GM10248 (cell line): ENCODE measurements around the gene FAM181A.

ENCODE experiments used
- CTCF ChIA-PET: fragments of 300-600 bp; sonication (Branson Sonifier 250); formaldehyde crosslinking; extraction: SDS; loops from one replicate; lab custom pipeline; 2021; ENCODE audit warnings: antibody characterized with exemption; lab: Yijun Ruan, JAX
- POLR2A ChIA-PET: fragments of 350-650 bp; sonication (Branson Sonifier 250); formaldehyde crosslinking; extraction: SDS; loops from one replicate; lab custom pipeline; 2020; ENCODE audit warnings: antibody characterized with exemption; lab: Yijun Ruan, JAX
- DNase-seq: peaks from one replicate; pipeline ENCODE4 v3.0.0; 2012; ENCODE audit errors: extremely low spot score
- TF ChIP-seq, protein P1 (sequence below): IDR thresholded peaks from 2 replicates; pipeline ENCODE4 v1.5.1; 2012; ENCODE audit warnings: mild to moderate bottlenecking, low read depth; ENCODE audit errors: extremely low read depth, missing control alignments, control extremely low read depth

FAM181A gene

GRCh38 chr14:93961620-93962019, 34.5 kb downstream of the FAM181A start:
- TF ChIP-seq, protein P1, sequence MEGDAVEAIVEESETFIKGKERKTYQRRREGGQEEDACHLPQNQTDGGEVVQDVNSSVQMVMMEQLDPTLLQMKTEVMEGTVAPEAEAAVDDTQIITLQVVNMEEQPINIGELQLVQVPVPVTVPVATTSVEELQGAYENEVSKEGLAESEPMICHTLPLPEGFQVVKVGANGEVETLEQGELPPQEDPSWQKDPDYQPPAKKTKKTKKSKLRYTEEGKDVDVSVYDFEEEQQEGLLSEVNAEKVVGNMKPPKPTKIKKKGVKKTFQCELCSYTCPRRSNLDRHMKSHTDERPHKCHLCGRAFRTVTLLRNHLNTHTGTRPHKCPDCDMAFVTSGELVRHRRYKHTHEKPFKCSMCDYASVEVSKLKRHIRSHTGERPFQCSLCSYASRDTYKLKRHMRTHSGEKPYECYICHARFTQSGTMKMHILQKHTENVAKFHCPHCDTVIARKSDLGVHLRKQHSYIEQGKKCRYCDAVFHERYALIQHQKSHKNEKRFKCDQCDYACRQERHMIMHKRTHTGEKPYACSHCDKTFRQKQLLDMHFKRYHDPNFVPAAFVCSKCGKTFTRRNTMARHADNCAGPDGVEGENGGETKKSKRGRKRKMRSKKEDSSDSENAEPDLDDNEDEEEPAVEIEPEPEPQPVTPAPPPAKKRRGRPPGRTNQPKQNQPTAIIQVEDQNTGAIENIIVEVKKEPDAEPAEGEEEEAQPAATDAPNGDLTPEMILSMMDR, result no peak
- ChIA-PET POLR2A (interaction anchor here (0.7 to 1.4 kb wide), 5 partner anchors 10 to 34 kb away, joined by 3 to 5 read pairs (median 3); no protein-coding TSS in a partner anchor), CTCF (interaction anchor here (1.4 to 11.9 kb wide), 6 partner anchors 8 to 40 kb away, joined by 4 to 156 read pairs (median 29); partner anchors contain the start of gene CCDC197)
- DNase-seq, result no peak

DNA sequence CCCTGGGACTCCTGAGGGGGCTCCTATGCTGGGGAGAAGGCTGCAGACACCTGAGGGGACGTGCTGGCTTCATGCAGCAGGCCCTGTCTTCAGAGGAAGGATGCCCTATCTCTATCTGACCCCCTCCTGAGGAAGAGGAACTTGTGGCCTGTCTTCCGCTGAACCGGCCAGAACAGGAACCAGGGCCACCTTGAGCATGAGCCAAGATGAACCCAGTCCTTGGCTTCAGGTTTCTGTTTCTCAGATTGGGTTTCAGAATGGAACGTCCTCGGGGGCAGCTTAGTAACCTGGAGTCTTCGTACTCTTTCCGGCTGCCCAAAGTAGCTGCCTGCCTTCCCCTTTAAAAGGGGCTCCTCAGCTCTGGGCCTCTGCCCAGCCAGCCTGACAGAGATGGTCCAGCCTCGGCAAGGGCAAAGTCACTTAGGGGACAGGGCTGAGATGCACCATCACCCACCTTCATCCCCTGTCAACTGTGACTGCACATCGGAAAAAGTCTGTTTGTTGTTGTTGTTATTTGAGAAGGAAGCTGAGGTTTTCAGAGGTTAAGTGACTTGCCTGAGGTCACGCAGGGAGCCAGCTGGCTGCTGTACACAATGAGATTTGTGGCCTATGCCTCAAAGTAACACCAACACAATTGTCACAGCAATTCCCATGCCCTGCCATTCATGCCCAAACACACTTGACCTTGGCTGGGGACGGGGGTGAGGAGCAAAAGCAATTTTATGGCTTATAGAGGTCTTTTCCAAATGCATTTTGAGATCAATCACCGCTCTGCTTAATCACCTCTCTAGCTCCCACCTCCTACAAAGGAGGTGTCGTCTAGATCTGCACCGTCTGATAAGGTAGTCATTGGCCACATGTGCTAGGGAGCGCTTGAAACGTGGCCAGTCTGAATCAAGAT, 35.8 kb downstream of the FAM181A start:
- peak; percentile 78 for DNase-seq
- CTCF ChIA-PET, result interaction anchor here (1.2 to 11.9 kb wide), 9 partner anchors 8 to 39 kb away, joined by 3 to 156 read pairs (median 5); partner anchors contain the start of gene ASB2
- TF ChIP-seq, protein P1, result no peak
- POLR2A ChIA-PET, result interaction anchor here (0.5 to 1.2 kb wide), 5 partner anchors 8 to 34 kb away, joined by 3 read pairs; partner anchors contain the start of gene CCDC197

DNA sequence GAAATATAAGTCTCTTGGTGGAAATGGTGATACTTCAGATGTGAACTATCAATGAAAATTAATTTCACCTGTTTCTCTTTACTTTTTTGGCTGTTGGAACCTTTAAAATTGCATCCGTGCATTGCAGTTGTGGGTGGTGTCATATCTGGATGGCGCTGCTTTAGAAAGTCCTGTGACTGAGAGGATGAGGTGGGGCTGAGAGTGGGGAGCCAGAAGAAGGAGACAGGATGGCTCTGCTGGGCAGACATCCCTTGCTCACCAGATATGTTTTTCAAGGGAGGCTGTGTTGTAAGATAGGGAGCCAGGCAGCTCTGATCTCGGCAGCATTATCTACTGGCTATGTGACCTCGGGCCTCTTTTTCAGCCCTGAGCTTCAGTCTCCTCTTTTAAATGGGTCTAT, 36.5 kb downstream of the FAM181A start:
- DNase-seq, result no peak
- TF ChIP-seq, protein P1, result no peak
- ChIA-PET POLR2A (interaction anchor here (0.6 to 1.2 kb wide), 4 partner anchors 7 to 24 kb away, joined by 3 read pairs; no protein-coding TSS in a partner anchor), CTCF (interaction anchor here (1.1 to 11.9 kb wide), 10 partner anchors 7 to 41 kb away, joined by 3 to 156 read pairs (median 4); partner anchors contain the start of gene ASB2)

- CTCF ChIA-PET, result interaction anchor here (1.1 to 11.9 kb wide), 7 partner anchors 8 to 41 kb away, joined by 3 to 156 read pairs (median 7); partner anchors contain the start of gene ASB2
- POLR2A ChIA-PET, result interaction anchor here (1.1 kb wide), 1 partner anchor 18 kb away, joined by 3 read pairs; no protein-coding TSS in a partner anchor
- DNase-seq, result no peak
- TF ChIP-seq, protein P1, result no peak
Measured at GRCh38 chr14:93964281-93964680, 37.1 kb downstream of the FAM181A start.

GRCh38 chr14:93964820-93965286, 37.7 kb downstream of the FAM181A start:
- CTCF ChIA-PET, result interaction anchor here (1.5 to 11.9 kb wide), 6 partner anchors 11 to 35 kb away, joined by 3 to 156 read pairs (median 6); partner anchors contain the start of gene ASB2
- POLR2A ChIA-PET, result interaction anchor here (1.1 kb wide), 1 partner anchor 18 kb away, joined by 3 read pairs; no protein-coding TSS in a partner anchor
- DNase-seq, result no peak
- TF ChIP-seq, protein P1, result no peak
